Activated CD8-positive, alpha-beta T cell treated with anti-CD3 and anti-CD28 coated beads for 36 hours (primary cell): ENCODE data around the gene ARHGAP10. TPM values are rescaled to one million over a fixed set of nuclear protein-coding genes. Genes with fewer than 3 reads are reported as not detected.

ENCODE experiments used
- ATAC-seq: fragments of 200-7000 bp; cut with Tn5 transposase; one replicate; pipeline ENCODE4 v1.10.0; 2021; ENCODE audit warnings: mild to moderate bottlenecking, moderate library complexity
- CTCF ChIA-PET: fragments of 350-600 bp; sonication (Branson Sonifier 250); formaldehyde crosslinking; loops from one replicate; lab custom pipeline; 2021; ENCODE audit warnings: antibody characterized with exemption; lab: Charles Lee
- POLR2A ChIA-PET: fragments of 350-600 bp; sonication (Branson Sonifier 250); formaldehyde crosslinking; loops from one replicate; lab custom pipeline; 2021; ENCODE audit warnings: antibody characterized with exemption; lab: Charles Lee
- DNase-seq: peaks from one replicate; pipeline ENCODE4 v3.0.0-alpha.2; 2020
- H3K27ac Mint-ChIP-seq: one replicate; pipeline ENCODE4 v1.8.0; 2021; ENCODE audit warnings: mild to moderate bottlenecking, mixed read lengths
- H3K27me3 Mint-ChIP-seq: one replicate; pipeline ENCODE4 v1.8.0; 2021; ENCODE audit warnings: mixed read lengths
- H3K36me3 Mint-ChIP-seq: one replicate; pipeline ENCODE4 v1.8.0; 2021; ENCODE audit warnings: low read depth, mixed read lengths
- H3K4me1 Mint-ChIP-seq: one replicate; pipeline ENCODE4 v1.8.0; 2021; ENCODE audit warnings: low read depth, mixed read lengths
- H3K4me3 Mint-ChIP-seq: one replicate; pipeline ENCODE4 v1.8.0; 2021; ENCODE audit warnings: mild to moderate bottlenecking, moderate library complexity, mixed read lengths
- H3K9me3 Mint-ChIP-seq: one replicate; pipeline ENCODE4 v1.8.0; 2021; ENCODE audit warnings: mixed read lengths
- intact Hi-C: fragments of 100-400 bp; cut with micrococcal nuclease; formaldehyde crosslinking; loops from one replicate; pipeline ENCODE4 v1.10.0; 2022
- total RNA-seq, 2 experiments: library from RNA; stranded (reverse); gene quantifications; one replicate each; pipeline ENCODE4 v1.2.3, GENCODE V29; 2021
- TF ChIP-seq, protein P1 (sequence below): fragments of 200-600 bp; IDR thresholded peaks from one replicate; pipeline ENCODE4 v1.8.0; 2022; ENCODE audit warnings: antibody characterized with exemption, mild to moderate bottlenecking

ARHGAP10 gene
- total RNA-seq, 2 experiments from 2014 or later, result 4.0 to 5.1 TPM

- Mint-ChIP-seq H3K27me3 (peaks cover 4% of the 10 kb centered on the region), H3K4me3 (no peak overlapping the region), H3K4me1 (peaks cover 35% of the 10 kb centered on the region), H3K27ac (no peak overlapping the region), H3K36me3 (peaks cover 2% of the 10 kb centered on the region), H3K9me3 (no peaks in the 10 kb centered on the region)
- intact Hi-C loops, result no loop called here
- ChIA-PET CTCF (interaction anchor here (1.1 to 5.4 kb wide), 2 partner anchors 29 to 129 kb away, joined by 3 to 39 read pairs; no protein-coding TSS in a partner anchor), POLR2A (interaction anchor here (0.7 kb wide), 1 partner anchor 10 kb away, joined by 3 read pairs; no protein-coding TSS in a partner anchor)
- TF ChIP-seq, protein P1, sequence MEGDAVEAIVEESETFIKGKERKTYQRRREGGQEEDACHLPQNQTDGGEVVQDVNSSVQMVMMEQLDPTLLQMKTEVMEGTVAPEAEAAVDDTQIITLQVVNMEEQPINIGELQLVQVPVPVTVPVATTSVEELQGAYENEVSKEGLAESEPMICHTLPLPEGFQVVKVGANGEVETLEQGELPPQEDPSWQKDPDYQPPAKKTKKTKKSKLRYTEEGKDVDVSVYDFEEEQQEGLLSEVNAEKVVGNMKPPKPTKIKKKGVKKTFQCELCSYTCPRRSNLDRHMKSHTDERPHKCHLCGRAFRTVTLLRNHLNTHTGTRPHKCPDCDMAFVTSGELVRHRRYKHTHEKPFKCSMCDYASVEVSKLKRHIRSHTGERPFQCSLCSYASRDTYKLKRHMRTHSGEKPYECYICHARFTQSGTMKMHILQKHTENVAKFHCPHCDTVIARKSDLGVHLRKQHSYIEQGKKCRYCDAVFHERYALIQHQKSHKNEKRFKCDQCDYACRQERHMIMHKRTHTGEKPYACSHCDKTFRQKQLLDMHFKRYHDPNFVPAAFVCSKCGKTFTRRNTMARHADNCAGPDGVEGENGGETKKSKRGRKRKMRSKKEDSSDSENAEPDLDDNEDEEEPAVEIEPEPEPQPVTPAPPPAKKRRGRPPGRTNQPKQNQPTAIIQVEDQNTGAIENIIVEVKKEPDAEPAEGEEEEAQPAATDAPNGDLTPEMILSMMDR, result no peak
- ATAC-seq, result no peak
- DNase-seq, result no peak
Measured at GRCh38 chr4:147737623-147738022, 5.7 kb downstream of the ARHGAP10 start.

- CTCF ChIA-PET, result interaction anchor here (0.6 to 5.4 kb wide), 4 partner anchors 30 to 127 kb away, joined by 3 to 39 read pairs (median 3); no protein-coding TSS in a partner anchor
- intact Hi-C loops, result no loop called here
- ATAC-seq (no peak), DNase-seq (no peak)
- Mint-ChIP-seq H3K4me1 (peaks cover 20% of the 10 kb centered on the region), H3K36me3 (no peaks in the 10 kb centered on the region), H3K27ac (no peak overlapping the region), H3K9me3 (no peaks in the 10 kb centered on the region), H3K27me3 (no peaks in the 10 kb centered on the region), H3K4me3 (no peak overlapping the region)
- POLR2A ChIA-PET, result interaction anchor here (0.6 kb wide), 1 partner anchor 39 kb away, joined by 3 read pairs; no protein-coding TSS in a partner anchor
- TF ChIP-seq, protein P1, result no peak
Measured at GRCh38 chr4:147739239-147739823, 7.4 kb downstream of the ARHGAP10 start.

DNA sequence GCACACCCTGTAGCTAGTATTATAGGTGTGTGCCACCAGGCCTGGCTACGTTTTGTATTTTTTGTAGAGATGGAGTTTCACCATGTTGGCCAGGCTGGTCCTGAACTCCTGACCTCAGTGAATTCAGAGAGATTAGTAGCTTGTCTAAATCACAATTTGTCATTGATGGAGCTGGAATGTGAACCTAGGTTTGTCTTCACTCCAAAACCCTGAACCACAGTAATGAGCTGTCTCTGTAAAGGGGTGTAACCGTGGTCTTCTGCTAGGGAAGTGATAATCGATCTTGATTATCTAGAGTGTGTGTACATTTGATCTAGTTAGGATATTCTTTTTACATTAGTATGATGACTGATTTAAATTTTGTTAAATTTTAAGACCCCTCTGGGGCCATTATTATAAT is 8.3 kb downstream of the ARHGAP10 start:
- no peak for ATAC-seq
- Mint-ChIP-seq H3K4me3 (no peak overlapping the region), H3K4me1 (peaks cover 19% of the 10 kb centered on the region), H3K27me3 (no peaks in the 10 kb centered on the region), H3K27ac (no peak overlapping the region), H3K36me3 (peaks cover 3% of the 10 kb centered on the region), H3K9me3 (no peaks in the 10 kb centered on the region)
- TF ChIP-seq, protein P1, result no peak
- intact Hi-C loops, result no loop called here
- no peak for DNase-seq
- CTCF ChIA-PET, result interaction anchor here (0.7 to 5.4 kb wide), 3 partner anchors 8 to 126 kb away, joined by 3 to 39 read pairs (median 5); partner anchors contain the start of gene ARHGAP10
- POLR2A ChIA-PET, result no interaction called here

DNA sequence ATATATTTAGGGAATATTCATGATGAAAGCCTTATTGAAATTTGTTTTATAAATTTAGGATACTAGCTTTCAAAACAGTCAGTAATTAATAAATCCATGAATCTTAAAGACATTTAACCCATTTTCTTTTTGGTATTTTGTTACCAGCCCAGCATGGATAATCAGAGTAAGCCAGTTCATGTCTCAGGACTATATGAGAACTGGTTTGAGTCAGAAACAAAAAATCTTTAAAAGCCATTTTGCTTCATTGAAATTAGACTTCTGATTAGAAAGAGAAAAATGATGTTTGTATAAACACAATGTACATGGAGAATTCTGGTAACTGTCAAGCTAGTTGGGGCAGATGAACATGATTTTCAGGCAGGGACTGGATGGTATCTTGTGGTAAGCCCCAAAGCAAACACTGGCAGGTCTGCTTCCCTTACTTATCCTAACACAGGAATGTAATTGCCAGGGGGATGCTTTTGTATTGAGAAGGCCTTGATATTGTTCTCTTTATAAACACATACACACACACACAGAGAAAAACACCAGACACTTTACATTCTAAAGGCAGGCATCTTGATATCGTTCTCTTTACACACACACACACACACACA is 9.4 kb downstream of the ARHGAP10 start:
- Mint-ChIP-seq H3K4me1 (peaks cover 9% of the 10 kb centered on the region), H3K27ac (no peak overlapping the region), H3K27me3 (no peaks in the 10 kb centered on the region), H3K36me3 (peaks cover 3% of the 10 kb centered on the region), H3K4me3 (no peak overlapping the region), H3K9me3 (no peaks in the 10 kb centered on the region)
- DNase-seq (no peak), ATAC-seq (no peak)
- POLR2A ChIA-PET, result no interaction called here
- TF ChIP-seq, protein P1, result no peak
- intact Hi-C loops, result no loop called here
- CTCF ChIA-PET, result interaction anchor here (5.4 kb wide), 1 partner anchor 125 kb away, joined by 39 read pairs; no protein-coding TSS in a partner anchor
